GM20000 (cell line): ENCODE data around the gene RAD51.

Experiments used
- DNase-seq: peaks from one replicate; pipeline ENCODE4 v3.0.0; 2012; ENCODE audit warnings: low spot score
- CTCF ChIP-seq: IDR thresholded peaks from 2 replicates; pipeline ENCODE4 v1.5.1; 2012; ENCODE audit warnings: mild to moderate bottlenecking, control low read depth; ENCODE audit errors: extremely low read depth, missing control alignments

Gene RAD51

DNA sequence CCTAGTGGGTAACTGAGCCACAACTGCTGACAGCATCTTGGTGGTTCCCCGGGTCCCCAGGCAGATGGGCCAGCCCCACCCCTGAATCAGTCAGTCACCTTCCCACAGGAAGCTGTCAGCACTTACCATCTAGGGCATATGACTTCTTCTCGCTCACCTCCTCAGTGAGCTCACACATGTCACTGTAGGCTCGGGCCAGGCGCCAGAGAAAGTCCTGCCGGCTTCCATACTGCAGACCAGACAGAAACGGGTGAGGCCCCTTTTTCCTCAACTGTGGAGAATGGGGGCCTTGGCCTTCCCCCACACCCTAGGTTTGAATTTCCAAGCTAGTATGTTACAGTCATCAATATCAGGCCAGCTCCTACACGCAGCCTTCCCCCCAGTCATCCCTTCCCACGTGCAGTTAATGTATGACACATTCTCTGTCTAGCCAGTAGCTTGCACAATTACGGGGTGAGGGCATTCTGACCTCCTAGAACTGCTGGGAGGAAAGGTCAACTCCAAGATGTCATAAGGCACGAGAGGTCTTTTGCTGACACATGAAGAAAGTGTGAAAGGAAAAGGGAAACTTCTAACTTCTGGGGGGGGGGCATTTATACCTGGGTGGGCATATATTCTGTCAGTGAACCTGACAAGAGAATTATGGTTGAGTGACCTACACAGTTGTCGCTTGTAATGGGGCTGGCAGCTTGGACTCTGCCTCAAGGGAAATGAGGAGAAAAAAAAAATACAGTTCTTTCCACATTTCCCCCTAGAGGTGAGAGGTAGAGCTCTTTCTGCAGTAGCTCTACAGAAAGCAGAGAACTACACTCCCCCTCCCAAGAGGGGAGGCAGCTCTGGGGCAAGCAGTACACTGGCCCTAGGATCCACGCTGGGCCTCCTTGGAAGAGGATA, 49.2 kb downstream of the RAD51 start:
- TF ChIP-seq CTCF, result no peak

GRCh38 chr15:40744815-40745152, 49.8 kb downstream of the RAD51 start:
- no peak for TF ChIP-seq CTCF
- no peak for DNase-seq

More for the DNA sequence above, 49.2 kb downstream of the RAD51 start:
- no peak for DNase-seq

DNA sequence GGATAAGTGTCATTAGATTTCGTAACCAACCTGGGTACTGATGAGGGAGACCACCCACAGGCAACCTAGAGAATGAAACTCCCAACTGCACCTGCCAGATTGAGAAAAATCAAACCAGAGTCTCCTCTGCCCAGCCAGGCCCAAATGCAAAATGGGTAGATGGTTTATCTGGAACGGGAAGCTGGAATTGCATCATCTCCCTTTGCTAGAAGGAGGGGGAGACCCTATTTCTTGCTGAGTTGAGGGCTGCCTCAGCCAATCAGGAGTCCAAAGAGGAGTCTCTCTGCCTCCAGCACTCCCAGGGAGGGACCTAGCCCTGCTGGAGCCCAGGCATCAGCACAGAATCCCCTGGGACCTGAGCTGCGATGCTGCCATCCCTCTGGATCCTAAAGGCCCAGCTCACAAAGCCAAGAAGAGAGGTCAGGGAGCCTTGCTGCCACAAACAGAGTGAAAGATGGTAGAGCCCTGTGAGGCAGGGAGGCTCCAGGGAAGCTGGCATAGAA, 52.0 kb downstream of the RAD51 start:
- no peak for DNase-seq
- no peak for TF ChIP-seq CTCF

DNA sequence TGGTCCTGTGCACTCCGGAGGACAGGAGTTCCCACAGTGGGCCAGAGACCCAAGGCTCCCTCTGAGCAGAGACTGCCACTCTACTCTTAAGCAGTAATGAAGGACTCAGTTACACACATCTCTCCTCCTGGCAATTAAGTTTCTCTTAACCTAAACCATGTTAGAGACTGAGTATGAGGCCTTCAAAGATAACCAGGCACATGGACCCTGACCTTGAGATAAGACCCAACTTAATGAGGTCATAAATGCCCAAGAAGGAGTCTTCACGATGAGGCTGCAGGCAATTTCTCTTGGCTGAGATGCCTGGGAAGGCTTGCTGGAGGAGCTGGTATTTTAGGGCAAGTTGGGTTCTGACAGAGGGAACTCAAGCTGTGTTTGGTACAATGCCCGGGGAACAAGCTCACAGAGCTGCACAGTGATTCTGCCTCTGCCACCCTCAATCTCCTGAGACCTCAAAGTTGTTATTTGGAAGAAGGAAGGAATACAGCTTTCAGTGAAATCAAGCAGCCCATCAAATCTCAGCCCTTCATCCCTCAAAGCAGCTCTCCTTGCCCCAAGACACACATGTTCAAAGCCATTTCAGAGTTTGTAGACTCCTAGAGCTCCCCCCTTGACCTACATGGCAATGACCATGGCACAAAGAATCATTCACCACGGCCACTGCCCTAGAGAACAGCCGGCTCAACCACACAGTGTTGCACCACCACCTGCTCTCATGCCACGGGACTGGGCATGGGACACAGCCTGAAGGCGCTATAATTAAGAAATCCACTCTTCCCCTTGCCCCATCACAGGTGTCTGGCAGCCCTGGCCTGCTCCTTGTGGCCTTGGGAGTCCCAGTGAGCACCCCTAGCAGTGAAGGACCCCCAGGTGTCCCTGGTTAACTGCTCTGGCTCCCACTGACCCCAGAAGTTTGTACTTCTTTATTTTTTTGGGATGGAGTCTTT, 53.0 kb downstream of the RAD51 start:
- TF ChIP-seq CTCF, result no peak
- no peak for DNase-seq

DNA sequence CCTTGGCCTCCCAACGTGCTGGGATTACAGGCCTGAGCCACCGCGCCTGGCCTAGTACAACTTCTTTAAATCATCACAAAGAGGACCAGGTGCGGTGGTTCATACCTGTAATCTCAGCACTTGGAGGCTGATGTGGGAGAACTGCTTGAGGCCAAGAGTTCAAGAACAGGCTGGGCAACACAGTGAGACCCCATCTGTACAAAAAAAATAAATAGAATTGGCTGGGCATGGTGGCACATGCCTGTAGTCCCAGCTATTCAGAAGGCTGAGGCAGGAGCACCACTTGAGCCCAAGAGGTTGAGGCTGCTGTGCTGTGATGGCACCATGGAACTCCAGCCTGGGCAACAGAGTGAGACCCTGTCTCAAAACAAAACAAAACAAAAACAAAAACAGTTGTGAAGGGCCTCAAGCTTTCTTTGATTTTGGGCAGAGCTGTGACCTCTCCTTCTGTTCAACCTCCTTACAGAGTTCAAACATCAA, 54.2 kb downstream of the RAD51 start:
- no peak for TF ChIP-seq CTCF
- DNase-seq, result no peak

DNA sequence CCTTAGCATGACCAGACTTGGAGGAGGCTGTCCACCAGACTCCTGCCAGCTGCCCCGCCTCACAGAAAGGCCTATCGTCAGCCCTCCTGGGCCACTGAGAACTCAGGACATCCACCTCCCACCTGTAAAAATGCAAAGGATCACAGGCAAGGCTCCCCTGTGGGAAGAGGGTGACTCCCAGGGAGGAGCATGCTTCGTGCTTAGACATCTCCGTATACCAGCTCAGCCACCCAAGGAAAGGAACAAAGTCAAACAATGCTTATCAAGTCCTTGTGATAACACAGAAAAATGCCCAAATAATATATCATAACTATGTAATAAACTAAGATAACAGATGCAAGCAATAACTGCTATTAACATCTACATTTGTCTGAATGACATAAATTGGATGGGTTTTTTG, 55.9 kb downstream of the RAD51 start:
- no peak for DNase-seq
- no peak for TF ChIP-seq CTCF

DNA sequence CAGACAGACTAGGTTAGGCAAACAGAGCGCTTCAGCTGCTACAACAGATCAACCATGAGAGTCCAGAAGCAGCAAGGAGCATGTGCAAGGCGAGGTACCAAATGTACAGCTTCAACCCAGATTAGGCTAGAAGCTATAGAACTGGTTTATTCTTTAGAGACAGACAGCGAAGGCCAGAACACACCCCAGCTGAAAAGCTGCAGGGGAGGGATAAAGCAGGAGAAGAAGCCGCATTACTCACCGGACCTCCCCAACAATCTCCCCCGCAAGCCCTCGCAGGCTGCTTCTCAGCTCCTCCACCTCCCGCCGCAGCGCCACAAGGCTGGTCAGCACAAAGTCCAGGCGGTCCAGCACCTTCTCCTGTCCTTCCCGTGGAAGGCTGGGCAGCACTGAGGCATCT, 56.8 kb downstream of the RAD51 start:
- no peak for TF ChIP-seq CTCF

More for the DNA sequence above, 56.8 kb downstream of the RAD51 start:
- no peak for DNase-seq
